HPDE6-E6E7 (cell line): ENCODE results near the gene SPATA3.

ENCODE experiments used
- DNase-seq: peaks from one replicate; pipeline ENCODE4 v3.0.0; 2011; ENCODE audit warnings: missing footprints; ENCODE audit errors: extremely low spot score

Gene SPATA3

GRCh38 chr2:231049286-231050017 lies 53.5 kb downstream of the SPATA3 start:
- no peak for DNase-seq

- no peak for DNase-seq
Measured at GRCh38 chr2:231050018-231050901, 54.3 kb downstream of the SPATA3 start.

- DNase-seq: no peak
Measured at GRCh38 chr2:231051116-231051515, 55.2 kb downstream of the SPATA3 start.

- DNase-seq: peak; percentile 72
Measured at GRCh38 chr2:231052494-231053451, 56.9 kb downstream of the SPATA3 start.

- DNase-seq: no peak
Measured at GRCh38 chr2:231053846-231054245, 57.9 kb downstream of the SPATA3 start.

- peak; percentile 92 for DNase-seq
Measured at GRCh38 chr2:231056453-231057416, 60.8 kb downstream of the SPATA3 start, which contains the start of gene PSMD1. TSS of gene PSMD1 (plus strand) at chr2:231056867. CDS start at chr2:231057026, 159 bp downstream.

GRCh38 chr2:231057590-231057989 lies 61.7 kb downstream of the SPATA3 start:
- no peak for DNase-seq
